Measurements from ENCODE around the gene ADCY5.
"Not testable (repeated sequence)": the region's sequence is repeated elsewhere in the genome, so short reads cannot be mapped to it uniquely, and the experiment has no call there.

Gene ADCY5

DNA sequence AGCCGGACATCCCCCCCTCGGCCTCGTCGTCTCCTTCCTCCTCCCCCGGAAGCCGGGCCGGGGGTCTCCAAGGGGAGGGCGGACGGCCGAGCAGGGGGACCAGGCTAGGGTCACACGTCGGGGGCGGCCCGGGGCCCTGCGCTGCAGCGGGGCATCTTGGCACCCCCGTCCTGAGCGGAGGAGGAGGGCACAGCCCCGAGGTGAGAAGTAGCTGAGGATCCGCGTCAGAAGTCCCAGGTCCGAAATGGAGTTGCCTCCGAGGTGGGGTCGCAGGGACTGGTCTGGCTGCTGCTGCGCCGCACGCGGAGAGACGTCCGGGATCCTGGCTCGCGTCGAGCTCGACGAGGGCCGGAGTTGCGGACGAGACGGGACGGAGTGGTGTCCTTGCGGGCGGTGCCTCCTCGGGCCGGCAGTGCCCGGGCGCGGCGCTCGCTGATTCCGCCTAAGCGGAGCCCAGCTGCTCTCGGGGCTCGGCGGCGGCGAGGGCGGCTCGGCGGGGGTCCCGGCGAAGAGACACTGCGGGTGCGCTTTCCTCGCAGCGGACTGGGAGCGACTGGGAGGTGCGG lies at the start of gene ADCY5:
TSS of gene ADCY5 (minus strand) at position 555 of the 566 bp plus-strand sequence. CDS start at position 10, 545 bp downstream.
- no peak for FAIRE-seq

DNA sequence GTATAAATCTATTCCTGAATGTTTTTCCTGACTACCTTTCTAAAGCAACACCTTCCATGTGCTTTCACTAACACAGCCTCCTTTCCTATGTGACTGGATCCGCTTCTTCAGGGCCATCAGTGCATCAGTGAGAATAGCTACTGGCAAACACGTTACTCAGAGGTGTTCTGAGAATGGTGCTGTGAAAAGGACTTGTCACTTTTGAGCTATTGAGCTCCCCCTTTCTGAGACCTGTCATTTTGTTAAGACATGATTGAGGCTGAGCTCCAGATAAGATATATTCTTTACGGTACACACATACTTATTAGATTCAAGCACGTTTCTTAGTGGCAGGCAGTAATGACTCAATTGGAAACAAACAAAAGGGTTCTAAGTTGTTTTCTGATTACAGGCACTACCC lies 45.0 kb upstream of the ADCY5 start:
- FAIRE-seq, result no peak

DNA sequence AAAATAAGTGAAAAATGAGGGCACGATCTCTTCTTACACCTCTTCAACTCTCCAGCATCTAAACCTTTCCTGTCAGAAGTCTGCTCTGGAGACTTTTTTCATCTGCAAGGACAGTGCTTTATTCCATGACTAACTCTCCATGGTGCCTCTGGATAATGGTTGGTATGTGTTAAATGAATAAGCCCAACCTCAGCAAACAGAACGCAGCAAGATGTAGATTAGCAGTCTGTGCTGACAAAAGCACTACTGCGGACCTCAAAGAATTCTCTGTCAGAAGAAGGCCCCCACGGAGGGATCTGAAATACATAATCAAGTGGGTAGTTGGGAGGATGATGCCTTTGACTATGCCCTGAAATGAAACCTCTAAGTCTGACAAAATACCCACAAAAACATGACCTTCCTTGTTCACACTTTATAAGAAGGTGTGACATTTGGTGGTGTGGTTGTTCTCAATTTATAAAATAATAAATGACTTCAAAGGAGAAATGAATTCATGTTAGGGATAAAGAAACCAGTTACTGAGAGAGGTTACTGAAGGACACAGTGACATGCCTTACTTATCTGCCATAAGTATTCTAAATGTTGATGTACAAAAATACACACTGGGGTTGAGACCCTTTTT lies 43.2 kb upstream of the ADCY5 start:
- no peak for FAIRE-seq

DNA sequence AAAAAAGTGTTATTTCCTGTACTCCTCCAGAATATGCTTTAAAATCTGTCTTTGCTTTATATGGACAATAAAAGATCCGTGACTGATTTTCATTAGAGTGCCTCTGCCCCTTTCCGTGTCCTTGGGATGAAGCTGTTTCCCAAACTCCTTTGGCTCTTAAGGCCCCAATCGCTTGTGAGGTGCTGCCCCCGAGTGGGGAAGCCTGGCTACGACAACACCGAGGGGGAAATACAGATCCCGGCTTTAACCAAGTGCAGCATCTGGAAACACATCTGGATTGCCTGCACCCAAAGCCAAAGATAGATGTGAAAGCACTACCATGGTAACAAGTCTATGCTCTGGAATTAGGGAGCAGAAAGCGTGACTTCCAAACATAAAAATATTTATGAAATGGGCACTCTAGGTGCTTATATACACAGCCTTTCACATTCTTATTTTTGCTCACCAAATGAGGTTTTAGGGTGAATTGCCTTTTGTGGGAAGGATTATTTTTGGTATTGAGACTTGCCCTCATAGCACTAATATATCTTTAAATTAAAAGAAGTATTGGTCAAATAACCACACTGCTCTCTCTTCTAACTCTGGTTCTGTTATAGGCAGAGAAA lies 40.6 kb upstream of the ADCY5 start:
- no peak for FAIRE-seq

DNA sequence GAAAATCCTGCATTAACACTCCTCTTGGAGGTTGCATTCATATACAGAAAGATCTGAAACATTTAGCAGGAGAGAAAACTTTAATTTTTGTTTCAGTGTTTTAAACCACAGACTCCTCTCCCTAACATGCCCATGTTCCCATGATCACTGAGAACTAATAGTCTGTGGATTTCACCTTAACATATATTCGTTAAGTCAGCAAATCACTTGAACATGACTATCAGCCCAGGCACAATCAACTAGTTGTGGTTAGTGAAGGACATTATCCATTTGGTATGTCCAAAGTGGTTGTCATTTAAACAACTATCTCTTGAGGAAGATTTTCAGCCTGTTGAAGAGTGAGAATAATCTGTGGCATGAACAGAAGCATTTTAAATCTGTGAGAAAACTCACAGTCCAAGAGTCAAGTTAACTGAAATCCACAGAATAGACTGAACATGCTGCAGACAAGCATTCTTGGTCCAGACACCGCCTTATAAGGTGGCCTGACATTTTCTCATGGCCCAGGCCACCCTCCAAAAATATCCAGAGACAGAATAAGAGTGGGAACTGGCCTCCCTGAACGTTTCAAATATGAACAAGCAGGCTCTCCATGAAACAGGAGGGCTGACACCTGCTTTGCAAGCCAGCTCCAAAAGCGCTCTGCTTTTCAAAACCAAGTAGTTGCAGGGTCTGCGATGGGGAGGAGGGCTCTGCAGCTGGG lies 39.9 kb upstream of the ADCY5 start:
- no peak for FAIRE-seq

DNA sequence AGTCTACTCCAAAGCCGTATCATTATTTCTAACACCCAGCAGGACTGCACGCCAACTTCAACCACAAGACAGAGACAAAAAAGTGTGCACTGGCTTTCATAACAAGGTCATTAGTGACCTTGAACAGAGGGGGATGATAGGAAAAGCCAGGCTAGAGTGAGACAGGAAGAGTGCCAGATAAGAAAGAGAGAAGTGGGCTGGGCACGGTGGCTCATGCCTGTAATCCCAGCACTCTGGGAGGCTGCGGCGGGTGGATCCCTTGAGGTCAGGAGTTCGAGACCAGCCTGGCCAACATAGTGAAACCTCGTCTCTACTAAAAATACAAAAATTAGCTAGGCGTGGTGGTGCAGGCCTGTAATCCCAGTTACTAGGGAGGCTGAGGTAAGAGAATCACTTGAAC lies 38.2 kb upstream of the ADCY5 start:
- FAIRE-seq, result not testable (repeated sequence)

DNA sequence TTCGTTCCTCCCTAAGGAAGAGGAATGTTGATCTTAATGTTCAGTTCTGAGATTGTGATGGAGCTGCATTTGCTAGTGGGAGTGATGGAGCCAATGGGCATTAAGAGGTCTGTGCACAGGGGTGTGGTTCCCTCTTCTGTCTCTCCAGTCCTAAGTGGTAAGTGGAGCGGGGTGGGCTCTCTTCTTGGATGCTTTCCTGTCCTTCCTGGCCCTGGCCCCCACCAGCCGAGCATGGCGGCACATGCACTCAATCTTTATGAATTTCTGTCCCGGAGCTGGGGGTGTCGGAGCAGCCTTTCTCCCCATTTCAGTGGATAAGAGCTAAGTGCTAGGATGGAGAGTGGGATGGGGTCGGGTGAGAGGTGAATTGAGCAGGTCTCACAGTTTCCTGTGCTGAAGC lies 37.6 kb upstream of the ADCY5 start:
- no peak for FAIRE-seq

DNA sequence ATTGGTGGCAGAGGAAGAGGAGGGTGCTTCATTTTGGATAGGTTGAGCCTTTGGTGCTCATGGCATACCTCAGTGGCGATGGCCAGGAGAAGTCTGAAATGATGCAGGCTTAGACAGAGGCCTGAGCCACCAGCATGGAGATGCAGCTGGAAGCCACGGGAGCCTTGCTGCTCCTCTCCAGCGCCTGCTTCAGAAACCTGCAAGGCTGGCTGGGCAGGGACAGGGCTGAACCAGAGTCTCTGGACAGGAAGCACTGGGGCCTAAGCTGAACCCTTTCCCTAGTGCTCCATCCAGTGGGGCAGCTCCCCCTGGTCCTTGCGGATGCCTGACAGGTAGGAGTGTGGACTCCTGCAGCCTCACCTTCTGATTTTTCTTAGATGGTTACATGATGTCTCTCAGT lies 36.7 kb upstream of the ADCY5 start:
- no peak for FAIRE-seq

DNA sequence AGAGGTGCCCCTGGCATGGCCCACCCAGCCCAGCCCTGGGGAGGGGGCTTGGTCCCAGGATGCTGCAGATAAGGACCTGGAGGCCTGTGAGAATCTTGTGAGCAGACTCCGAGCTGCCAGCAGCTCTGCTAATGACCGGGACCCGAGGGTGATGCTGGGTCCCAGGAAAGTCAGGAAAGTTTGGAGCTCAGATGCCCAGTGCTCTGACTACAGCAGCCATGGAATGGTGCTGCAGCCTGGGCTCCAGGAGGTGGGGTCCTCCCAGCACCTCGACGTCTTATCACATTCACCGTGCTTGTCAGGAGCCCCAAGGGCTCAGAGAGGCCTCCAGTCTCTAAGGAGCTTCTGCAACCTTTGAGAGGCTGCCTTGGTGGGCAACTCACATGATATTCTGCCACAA lies 34.3 kb upstream of the ADCY5 start:
- FAIRE-seq, result no peak

DNA sequence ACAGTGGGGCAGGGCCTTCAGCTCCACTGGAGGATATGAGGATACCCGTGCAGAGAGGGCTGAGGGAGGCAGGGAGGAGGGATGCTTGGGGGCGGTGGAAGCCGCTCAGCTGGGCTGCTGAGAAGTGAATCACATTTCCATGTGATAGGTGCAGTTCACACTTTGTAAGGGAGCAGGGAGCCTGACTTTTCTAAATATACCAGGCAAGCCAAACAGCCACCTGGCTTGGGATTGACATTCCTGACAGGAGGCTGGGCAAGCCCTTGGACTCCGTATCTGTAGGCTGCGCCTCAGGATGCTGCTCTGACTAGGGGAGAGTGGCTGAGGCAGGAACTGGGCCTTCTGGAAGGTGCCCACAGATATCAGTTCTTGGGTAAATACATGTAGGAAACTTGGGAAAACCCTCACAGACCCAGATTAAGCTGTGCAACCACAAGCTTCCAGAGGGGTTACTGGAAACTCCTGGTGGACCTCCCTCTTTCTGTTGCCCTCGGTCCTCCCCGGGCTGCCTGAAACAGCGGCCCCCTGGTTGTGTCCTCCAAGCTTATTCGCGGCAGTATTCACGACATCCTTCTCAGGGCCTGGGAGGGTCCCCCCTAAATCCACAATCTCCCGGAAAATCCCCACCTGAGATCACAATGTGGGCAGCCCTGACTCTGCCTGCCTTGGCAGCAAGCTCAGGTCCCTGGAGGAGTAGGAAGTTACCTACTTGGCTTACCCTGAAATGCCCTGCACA lies 33.0 kb upstream of the ADCY5 start:
- no peak for FAIRE-seq

DNA sequence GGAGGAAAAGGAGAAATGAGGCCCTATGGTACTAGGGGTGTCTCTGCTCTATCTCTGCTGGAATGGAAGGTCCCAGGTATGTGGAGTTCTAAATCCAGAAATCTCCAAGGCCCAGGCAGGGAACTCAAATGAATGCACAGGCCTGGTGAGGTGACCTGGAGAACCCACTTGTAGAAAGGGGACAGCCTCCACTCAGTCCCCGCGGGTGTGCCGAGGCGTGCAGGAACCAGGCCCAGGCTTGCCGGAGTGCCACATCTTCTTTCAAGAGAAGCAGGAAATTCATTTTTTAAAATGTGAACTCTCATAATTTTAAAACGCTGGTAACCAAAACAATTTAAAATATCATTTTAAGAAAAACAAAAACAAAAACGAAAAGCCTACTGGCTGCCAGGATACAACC lies 32.2 kb upstream of the ADCY5 start:
- FAIRE-seq, result no peak

DNA sequence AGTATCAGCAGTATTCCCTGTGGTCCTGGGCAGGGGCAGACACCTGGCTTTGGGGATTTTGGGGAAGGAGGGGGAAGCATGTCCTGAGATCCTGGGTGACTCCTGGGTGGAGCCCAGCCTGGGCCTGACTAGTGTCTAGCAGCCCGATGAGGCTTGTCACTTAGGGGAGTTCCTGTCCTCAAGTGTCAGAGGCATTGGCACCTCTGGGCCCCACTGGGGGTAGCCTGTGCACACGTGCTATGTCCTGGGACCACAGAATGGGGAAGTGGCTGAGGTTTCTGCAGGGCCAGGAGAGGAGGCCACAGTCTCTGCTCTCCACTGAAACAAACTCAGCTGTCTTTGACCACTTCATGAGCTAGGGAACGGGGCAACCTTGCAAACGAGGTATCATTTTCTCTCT lies 31.5 kb upstream of the ADCY5 start:
- FAIRE-seq, result no peak

DNA sequence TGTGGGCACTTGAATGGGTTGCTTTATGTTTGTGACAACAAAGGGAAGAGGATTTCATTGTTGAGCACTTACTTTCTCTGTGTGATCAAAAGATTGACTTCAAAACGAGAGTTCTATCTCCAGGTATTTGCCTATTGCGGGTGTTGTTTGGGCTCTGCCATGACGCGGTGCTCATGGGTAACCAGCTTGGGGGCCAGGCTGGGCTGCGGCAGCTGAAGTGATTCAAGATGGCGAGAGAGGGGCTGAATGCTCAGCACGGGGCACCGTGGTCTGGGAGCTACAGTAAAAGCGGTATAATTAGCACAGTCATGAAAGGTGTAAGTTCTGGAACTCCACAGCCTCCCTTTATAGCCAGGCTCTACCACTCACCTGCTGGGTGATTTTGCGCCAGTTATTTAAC lies 31.0 kb upstream of the ADCY5 start:
- FAIRE-seq, result no peak

DNA sequence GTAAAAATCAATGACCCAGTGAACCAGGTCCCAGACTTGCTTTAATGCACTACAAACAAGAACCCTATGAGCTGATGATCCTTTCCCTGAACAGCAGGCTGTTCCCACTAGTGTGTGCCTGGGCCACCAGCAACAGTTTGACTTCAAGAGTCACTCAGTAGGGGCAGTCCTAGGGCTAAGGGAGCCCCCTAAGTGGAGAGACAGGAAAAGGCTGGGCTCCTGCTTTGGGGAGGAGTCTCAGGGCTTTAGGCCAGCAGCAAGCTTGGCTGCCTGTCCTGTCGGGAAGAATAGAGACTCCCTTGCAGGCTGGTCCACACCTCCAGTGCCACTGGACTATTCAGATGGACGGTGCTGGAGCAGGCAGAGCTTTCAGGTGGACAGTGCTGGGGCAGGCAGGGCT lies 29.4 kb upstream of the ADCY5 start:
- no peak for FAIRE-seq

DNA sequence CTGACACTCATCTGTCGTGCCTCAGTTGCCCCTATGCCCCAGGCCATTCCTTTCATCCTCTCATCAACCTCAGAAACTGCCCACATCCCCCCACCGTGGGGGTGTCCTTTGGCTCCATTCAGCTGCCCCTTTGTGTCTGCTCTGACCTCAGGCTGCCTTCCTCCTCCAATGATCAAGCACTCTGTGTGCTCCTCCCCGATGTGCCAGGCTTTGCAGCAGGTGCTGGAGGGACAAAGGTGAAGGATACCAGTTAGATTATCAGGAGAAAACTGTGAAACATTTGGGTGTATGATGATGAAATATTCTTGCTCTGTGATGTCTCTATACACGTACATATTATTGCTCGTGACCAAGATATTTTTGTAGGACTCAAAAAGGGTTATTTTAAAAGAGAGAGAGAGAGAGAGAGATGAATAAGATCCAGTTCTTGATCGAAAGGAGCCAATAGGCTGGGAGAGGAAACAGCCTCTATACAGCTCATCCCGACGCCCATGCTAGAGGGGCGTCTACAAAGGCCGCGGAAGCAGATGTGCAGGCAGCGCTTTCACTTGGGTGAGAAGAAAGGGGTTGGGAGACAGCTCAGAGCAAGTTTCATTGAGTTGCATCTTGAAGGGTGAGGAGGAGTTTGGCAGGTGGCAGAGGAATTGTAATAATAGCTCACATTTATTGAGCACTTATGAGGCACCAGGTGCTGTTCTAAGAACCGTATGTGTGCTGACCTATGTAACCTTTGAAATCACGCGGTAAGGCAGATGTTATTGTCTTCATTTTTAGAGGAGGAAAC lies 28.3 kb upstream of the ADCY5 start:
- no peak for FAIRE-seq

DNA sequence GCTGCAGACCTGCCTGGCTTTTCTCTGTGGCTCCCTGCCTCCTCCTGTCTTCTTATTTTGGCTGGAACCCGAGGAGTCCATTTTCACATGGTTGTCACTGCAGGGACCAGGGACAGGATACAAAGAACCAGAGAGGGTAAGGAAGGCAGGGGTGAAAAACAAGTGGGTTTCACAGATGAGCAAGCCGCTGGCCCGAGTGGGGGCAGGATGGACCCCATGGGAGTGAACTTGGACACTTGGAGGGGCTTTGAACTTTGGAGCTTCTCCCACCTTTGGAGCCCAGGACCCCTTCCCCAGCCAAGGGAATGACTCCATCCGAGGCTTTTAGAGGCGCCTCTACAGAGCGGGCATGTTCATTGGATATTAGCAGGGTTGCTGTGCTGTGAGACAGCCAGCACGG lies 26.9 kb upstream of the ADCY5 start:
- FAIRE-seq, result no peak

DNA sequence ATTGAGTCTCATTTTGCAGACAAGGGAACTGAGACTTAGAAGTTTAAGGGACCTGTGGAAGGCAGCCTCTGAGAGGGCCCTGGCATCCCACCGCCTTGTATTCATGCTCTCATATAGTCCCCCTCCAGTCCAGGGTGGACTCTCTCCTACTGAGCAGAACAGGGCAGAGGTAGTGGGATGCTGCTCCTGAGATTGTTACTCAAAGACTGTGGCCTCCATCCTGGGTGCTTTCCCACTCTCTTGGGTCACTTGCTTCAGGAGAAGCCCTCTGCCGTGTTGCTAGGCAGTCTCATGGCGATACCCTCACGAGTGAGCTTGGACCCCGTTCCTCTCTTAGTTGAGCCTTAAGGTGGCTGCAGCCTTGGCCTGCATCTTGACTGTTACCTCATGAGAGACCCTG lies 22.2 kb upstream of the ADCY5 start:
- no peak for FAIRE-seq

DNA sequence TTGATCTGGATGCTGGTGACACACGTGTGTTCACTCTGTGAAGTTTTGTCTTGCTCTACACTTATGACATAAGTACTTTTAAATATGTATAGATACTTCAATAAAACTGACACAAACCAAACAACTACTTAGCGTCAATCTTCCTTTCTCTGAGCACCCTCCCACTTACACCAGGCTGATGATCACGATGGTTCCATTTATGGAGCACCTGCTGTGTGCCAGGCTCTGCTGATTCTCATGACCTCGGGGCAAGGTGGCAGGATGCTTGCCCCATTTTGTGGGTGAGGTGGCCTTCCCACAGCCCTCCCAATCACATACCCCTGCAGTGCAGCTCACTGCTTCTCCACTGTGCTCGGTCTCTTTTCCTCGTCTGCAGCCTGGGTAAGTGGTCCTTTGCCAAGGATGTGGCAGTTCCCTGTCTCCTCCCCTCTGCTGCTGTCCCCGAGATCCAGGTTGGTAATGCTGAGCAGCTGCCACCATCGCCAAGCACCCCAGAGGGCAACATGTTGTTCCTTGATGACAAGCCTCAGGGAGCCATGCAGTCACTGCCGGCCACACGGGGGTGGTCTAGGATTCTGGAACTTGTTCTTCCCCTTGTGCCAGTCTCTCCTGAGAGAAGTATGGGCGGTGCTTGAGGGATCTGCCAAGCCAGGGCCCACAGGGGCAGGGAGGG lies 20.6 kb upstream of the ADCY5 start:
- FAIRE-seq, result no peak

DNA sequence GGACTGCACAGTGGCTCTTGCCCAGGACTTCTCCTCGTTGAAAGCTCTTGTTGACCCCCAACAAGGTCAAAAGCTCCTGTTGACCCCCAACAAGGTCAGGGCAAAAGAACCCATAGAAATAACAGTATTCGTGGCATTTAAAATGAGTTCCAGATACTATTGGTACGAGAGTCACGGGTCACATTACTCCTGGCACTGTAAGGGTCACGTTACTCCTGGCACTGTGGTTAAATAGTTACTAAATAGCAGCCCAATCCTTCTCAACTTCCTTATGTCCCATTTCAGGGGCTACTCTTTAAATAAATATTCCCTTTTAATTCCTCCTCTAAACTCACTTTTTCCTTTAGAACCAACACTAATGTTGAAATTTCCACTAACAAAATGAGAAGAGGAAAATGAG lies 18.2 kb upstream of the ADCY5 start:
- no peak for FAIRE-seq

DNA sequence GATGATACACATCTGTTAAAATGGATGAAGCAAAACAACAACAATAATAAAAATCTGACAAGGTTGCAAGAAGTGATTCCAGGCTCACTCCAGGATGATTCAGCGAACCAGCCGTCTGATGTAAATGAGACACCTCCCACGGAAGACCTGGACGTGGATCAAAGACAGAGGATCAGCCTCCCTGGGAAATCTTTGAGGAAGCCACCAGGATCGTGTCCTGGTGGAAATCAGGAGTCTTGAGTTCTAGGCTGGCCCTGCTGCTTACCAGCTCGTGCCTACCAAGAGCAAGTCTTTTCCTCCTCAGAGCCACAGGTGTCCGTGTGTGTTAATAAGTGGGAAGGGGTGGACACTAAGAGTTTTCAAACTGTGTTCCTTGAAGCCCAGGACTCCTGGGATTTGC lies 15.3 kb upstream of the ADCY5 start:
- FAIRE-seq, result no peak

DNA sequence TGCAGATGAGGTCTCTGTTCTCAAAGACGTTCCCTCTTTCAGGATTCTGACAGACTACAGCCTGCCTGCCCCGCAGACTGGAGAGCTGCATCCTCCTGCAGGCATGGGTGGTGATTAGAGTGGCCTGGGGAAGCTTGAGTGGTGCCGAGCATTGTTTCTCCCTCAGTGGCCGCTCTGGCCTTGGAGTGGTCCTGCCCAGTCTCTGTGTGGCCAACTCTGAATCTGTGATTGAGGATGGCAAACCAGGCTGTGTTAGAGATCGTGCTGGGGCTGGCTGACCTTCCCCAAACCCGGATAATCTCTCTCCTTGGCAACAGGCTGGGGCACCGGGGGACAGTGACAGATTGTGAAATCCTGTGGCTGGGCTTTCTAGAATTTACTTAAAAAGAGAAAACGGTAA lies 11.0 kb upstream of the ADCY5 start:
- FAIRE-seq, result no peak

DNA sequence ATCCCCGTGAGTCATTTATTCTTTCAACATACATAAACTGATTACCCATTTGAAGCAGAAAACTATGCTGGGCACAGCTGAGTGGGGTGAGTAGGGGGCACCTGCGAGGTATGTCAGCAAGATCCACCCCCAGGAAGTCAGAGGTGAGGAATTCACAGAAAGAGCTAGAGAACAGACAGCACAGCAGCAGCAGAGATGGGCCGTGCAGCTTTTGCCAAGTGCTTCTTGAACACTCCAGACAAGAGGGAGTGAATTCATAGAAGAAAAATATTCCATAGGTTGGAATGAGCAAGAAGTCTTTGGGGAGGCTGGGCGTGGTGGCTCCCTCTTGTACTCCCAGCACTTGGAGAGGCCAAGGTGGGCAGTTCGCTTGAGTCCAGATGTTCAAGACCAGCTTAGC lies 9.4 kb upstream of the ADCY5 start:
- no peak for FAIRE-seq
